GM23248 (cell line): ENCODE measurements around the gene TNS3.

Source experiments
- EZH2 ChIP-seq: fragments of 200-600 bp; sonication (generic); IDR thresholded peaks from 2 replicates; pipeline ENCODE4 v1.6.1; 2018; ENCODE audit warnings: antibody characterized with exemption, mild to moderate bottlenecking; ENCODE audit not compliant: insufficient read depth, poor library complexity, severe bottlenecking
- EZH2phosphoT487 ChIP-seq: fragments of 200-600 bp; sonication (generic); IDR thresholded peaks from 2 replicates; pipeline ENCODE4 v1.6.1; 2018; ENCODE audit warnings: antibody characterized with exemption, moderate library complexity, mild to moderate bottlenecking, low read depth; ENCODE audit not compliant: insufficient read depth

DNA sequence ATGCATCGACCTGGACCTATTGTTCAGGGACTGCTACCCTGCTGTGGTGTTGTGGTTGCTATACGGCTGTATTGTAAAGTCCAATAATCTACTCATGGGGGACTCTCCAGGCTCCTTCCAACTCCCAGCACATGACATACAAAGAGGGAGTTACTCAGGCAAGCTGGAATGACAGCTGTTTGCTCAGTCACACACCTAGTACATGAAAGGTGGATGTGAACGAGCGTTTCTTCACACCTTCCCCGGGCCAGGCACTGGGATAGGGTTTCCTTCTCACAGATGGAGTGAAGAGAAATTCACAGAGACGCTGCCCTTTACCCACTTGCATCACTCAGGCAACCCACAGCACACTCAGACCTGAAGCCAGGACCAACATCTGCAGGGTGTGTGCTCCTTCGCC lies 215.7 kb downstream of the TNS3 start:
- TF ChIP-seq EZH2 (no peak), EZH2phosphoT487 (no peak)
